ENCODE data around the gene MYO5A.

GRCh38 chr15:52329987-52330386, 198.7 kb downstream of the MYO5A start:
- TF ChIP-seq GATA3 (IDR thresholded peaks at IDR 0.05; ENCODE audit: low read depth, low read length) (no peak), GATA2 (IDR thresholded peaks at IDR 0.05; ENCODE audit: low read depth, low read length) (no peak)
